ENCODE measurements around the gene MASP1.

MASP1 gene

DNA sequence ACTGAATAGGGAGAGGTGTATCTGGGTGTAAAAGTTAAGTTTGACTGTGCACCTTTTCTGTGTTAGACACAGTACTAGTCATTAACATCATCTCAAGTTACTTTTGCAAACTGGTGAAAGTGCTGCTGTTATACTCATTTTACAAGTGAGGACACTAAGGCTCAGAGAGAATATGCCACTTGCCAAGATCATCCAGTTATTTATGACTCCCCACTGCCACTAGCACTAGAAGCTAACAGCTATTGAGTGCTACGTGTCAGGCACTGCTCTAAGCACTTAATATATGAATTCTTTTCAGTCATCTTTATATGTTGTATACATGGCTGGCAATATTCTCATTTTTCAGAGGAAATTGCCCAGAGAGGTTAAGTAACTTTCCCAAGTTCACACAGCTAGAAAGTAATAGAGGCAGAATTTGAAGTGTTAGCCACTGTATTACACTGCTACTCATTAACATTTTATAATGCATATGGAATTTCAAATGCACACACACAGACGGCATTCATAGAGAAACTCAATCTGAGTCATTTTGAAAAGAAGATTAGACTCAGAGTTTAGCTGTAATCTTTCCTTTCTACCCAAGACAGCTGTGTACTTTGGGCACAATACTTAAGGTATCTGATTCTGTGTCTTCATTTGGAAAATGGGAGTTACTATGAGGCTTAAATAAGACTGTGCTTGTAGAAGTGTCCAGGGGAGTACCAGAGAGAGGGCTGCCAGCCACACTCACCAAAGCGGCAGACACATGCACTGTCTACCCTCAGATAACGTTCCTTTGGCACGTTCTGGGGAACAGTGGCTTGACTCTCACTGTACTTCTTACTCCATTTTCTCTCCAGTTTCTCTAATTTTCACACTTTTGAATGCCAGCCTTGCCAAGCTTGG is 1.3 kb upstream of the MASP1 start:
- no peak for DNase-seq

DNA sequence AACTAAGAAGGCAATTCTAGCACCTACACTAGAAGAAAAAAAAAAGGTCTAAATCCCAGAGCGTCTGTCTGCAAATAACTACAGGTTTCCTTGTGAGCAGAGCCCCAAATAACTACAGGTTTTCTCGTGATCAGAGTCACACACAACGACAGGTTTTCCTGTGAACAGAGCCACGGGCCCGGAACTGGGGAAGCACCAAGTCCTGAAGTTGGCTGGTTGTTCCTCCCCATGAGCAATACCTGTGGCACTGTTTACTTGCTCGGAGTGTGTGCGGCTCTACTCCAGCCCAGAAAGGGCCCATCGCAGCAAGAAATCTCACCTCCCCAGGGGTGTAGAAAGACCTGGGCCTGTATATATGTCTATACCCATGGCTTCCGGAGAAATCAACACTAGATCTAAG is 644 bp upstream of the MASP1 start:
- DNase-seq: no peak

DNA sequence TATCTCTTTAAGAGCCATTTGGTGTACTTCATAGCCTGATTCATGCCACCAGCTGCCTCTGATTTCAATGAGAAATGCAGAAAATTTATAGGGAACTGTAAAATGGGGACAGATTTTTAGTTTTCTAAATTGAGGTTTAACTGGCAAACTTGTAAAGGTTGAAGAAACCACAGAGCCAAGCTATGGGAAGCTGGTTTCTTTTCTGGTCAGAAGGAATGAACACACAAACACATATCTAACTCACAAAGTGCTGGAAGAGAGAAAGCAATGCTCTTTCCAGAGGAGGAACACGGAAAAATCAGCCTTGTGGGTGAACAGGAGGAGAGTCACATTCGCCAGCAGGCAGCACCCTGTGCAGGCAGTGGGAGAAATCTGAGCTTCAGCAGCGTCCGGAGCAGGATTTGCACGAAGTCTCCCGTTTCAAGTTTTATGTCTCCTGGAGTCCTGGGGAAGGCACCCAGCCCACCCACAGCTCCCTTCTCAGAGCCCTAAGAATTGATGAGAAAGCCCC is 481 bp downstream of the MASP1 start:
- DNase-seq: no peak

DNA sequence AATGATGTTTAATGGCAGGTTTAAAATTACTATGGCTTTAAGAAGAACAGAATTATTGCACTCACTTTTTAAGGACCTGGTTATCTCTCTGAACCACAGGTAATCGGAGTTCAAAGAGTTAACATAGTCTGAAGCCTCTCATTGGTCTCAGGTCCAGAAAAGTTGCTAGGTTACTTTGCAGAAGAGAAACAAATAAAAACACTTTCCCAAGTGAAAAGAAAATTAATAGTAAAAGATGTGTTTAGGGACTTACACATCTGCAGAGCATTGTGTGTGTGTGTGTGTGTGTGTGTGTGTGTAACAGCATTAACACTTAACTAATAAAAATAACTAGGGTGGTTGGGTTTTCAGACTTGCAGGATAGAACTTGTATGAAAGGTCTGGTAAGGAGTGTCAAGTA is 1.0 kb downstream of the MASP1 start:
- DNase-seq: no peak

DNA sequence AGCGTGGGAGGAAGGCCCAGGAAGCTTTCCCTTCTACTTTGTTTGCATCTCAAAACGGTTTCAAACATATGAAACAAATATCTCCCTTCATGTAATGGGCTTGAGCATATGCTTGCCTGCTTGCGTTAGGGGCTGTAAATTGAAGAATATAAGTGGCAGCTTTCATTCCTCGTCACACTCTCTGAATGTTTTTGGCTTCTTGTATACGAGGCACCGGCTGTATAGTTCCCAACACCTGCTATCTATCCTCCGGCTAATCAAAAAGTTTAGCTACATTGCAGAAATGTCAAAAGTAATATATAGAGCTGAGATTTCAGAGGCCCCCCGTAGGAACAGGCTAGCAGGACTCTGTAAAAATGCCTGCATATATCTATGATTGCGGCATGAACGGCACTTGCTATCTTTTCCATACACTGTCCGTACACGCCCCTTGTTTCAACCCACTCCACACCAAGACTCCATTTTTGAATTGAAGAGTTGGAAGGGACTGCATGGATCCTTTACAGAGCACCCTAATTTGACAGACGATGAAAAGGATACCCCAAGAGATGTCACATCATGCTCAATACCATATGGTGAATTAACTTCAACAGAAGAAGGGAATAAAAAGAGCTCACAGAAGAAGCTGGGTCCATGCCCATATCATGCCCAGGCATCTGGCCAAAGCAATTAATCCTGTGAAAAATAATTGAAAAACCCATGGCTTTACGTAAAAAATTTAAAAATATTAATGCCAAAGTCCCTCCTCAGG is 2.5 kb downstream of the MASP1 start:
- no peak for DNase-seq

DNA sequence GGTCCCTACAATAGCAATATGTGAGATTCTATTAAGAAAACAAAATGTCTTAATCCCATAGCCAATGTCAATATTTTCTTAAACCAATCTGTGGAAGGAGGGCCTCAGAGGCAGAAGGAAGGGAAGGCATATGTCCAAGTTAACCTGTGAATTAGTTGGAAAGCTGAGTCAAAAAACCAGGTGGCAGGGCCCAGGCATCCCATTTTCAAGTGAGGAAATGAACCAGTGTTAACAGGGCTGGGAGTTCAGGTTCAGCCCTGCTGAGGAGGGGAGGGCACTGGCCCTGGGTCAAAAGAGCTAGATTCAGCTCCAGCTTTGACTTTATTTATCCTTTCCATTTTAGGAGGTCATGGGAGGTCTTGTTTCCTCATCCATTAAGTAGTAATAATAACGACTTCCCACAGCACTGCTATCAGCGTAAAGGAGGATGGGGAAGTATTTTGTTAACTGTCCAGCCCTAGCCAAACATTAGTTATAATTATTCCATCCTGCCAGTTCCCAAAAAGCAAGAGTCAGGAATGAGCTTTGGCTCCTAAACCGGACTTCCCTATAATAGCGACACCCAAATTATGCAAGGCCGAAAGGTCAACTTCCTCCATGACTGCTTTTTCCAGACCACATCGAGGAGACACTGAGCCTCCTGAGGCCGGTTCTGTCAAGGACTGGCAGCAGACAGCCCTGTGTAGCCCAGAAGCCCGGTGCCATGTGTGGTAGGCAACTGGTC is 3.2 kb downstream of the MASP1 start:
- DNase-seq: no peak

DNA sequence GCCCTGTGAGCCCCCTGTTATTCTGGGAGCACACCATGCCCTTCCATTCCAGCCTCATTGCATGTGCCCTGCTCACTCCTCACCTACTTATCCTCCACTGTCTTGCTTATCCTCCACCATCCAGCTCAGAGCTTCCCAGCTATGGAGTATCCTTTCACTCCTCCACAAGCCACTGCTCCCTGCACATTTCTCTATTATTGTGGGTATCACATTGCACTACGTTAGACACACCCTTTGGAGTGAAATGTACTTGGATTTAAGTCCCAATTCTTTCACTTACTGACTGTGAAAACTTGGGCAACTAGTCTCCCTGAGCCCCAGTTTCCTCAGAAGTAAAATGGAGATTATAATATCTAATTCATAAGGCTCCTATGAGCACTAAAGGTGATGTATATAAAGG is 4.3 kb downstream of the MASP1 start:
- no peak for DNase-seq

DNA sequence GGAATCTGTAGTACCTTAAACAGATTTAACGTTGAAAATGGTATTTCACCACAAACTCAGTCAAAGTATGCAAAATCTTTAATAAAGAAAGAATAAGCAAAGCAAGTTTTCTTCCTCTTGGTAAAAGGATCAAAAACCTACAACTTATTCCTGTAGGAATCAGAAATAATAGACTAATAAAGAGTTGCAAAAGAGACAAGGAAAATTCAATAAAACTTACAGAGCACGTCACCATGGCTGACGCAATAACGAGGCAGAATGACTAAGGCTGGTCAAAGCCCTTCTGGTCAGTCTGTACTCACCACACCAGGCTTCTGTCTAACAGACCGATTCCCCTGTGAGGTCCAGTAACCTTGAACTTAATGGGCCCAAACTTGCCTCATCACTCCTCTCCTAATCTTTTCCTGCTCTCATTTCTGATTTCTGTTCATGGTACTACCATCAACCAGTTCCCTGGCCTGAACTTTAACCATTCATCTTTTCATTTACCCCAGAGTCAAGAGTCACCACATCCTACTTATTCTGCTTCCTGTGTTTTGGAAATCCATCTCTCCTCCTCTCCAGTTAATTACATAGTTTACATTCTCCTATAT is 5.0 kb downstream of the MASP1 start:
- DNase-seq: no peak

DNA sequence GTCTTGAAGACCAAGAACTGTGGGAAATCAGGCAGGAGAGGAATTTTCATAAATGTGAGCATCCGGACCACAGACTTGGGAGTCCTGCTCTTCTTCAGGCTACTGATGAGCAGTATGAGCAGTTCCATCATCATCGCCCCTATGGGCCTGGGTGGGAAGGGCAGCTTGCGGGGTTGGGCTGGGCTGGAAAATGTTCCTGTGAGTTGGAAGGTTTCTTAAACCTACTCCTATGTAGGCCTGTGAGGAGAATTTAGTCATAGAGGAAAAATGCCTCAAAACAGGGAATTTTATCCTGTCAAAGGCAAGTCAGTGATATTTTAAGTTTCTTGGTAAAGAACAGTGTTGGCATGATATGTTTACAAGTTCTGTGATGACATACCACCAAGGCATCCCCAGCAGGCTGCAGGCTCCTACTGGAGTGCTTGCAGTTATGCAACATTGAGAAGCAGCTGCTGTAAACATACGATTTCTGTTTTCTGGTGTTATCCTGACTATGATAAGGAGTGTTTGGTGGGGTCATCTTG is 10.3 kb downstream of the MASP1 start:
- DNase-seq: no peak

DNA sequence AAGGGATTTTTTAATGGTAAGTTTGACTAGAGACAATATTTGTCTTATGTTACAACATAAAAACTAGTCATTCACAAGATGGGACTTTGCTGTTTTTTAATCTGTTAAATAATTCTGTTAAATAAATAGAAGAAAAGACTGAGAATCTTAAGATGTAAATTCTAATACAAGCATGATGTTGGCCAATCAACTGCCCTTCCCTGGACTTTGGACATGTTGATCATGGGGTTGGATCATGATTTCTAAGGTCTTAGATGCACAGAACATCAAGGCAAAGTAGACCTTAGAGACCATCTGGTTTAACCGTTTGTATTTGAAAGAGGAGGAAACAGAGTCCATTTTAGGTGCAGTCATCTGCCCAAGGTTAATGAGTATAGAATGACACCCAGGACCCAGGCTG is 10.9 kb downstream of the MASP1 start:
- no peak for DNase-seq

DNA sequence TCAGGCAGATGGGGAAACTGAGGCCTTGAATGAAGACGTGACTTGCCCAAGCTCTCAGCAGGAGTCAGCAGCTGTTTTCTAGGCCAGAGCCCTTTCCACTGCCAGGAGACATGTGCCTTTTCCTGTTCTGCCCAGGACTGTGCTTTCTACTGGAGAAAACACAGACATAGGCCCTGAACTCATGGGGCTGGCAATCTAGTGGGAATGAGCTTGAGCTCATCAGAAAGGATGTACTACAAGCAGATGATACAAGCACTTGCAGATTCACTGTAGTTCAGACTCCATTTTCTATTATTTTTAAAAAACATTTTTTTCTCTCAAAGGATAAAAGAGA is 14.4 kb downstream of the MASP1 start:
- no peak for DNase-seq

DNA sequence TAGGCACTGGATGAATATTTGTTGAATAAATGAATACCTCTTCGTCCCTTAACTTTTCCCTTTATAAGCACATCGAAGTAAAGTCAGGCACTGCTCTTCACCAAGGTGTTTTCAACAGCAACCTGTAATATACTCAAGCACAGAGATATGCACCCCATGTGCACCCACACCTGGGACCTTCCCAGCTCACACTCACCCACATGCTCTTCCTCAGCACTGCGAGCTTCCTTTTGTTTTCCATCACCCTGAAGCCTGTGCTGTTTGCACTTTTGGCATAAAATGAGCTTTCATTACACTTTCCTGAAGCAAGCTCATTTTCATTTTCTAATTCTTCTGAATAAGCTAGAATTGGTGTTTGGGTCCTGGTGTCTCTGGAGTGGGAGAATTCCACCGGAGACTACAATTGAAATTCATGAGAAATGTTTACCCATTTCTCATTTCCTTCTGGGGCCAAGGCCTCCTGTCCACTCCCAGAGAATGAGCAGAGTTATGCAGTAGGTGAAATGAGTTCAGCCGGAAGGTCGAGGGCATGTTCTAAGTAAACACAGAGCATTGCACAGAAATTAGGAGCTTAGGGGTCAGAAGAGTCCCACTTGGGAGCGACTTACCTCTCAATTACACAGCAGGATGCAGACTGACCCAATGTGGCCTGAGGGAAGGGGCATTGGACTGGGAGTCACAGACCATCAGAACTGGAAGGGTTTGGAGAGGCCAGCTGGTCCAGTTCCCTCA is 15.0 kb downstream of the MASP1 start:
- DNase-seq: no peak

DNA sequence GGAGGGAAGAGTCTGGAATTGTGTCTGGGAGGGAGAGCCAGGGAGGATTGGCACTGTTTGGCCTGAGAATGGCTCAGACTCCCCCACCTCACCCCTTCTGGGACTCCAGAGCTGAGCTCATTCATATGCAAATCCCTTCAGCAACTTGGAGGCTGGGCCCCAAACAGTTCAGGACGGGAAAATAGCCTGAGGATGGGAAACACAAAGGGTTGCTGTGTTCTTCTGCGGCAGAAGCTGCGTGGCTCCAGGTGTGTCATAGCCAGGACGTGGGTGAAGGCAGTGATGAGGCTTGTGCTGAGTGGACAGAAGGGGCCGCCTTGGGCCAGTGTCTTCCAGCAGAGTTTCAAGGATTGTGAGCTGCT is 16.6 kb downstream of the MASP1 start:
- DNase-seq: no peak

DNA sequence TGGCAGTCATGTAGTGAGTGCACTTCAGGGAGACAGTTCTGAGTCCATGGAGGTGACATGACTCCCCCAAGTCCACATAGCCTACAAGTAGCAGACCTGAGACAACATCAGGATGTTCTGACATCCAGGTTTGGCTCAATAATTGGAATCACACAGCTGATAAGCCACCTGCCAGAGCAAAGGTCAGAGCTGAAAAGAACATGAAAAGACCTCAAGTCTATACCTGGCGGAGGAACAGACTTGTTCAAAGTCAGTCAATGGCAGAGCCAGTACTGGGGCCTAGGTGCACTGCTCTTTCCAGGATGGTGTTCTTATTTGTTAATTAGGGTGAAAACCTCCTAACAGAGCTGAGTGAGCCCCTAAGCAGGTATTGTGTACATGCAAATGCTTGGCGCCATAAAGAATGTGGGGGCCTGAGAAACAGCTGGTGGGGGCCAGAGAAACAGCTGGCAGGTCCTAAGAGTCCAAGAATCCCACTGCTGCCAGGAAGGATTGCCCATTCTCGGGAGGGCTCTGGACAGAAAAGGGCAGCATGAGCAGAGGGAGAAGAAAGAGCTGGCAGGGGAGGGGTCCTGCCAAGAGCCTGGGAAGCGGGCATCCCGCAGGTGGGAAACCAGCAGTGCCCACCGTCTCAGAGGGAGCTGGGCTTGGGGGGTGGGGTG is 17.1 kb downstream of the MASP1 start:
- DNase-seq: no peak

DNA sequence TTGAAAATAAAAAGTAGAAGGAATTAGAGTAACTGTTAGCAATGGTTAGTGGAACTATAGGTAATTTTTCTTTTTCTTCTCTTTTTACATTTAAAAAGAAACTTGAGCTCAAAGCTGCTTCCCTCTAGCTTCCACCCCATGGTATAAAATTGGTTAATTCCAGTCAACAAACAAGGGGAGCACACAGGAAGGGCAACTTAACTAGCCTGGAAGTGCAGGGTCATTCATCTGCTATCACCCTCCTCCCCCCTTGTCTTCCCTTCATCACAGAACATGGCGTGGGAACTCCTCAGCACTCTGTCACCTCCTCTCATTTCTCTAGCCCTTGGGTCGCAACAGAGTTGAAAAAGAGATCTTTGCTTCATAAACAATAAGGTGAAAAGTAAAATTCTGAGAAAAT is 20.0 kb downstream of the MASP1 start:
- DNase-seq: no peak

DNA sequence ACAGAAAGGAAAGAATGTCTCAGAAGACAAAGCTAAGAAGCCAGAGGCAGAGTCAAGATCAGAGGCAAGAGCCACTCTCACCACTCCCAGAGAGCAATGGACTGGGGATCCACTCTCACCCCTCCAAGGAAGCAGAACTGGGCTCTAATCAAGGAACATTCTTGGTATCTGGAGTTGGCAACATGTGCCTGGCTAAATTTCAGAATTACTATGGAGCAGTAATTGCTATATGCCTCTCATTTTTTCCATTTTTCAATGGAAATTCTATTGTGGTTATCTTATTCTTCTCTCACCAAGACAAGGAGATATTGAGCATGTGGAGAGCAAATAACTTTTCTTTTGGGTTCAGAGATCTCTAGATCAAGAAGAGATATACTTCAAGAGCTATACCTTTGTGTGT is 22.1 kb downstream of the MASP1 start:
- no peak for DNase-seq

DNA sequence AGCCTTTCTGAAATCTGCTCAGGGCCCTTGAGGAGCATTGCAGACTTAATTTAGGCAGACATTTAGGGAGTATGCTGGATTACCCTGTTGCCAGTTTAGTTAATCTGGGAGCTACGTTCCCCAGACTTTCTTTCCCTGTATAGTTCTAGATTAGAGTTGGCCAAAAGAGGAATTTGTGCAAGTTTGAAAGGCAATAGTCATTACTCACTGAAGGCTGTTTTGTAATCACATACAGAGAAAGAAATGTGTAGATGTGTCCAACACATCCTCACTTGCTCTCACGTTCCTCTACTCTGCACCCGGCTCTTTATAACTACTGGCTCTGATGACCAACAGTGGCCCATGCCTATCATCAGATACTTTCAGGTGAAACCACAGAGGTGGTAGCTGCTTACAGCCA is 24.2 kb downstream of the MASP1 start:
- no peak for DNase-seq

DNA sequence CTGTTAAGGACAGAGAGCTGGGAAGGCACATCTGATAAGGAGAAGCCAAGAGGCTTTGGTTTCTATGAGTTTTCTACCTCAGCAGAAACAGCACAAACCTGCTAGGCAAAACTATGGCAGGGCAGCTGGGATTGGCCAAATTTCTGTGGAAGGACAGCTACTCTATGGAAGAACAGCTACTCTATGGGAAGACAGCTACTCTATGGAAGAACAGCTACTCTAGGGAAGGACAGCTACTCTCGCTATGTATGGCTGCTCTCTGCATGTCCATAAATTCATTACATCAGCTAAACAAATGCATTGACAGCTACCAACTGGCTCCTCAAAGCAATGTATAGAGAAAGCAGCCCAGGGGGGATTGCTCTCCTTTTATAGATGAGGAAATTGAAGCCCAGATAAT is 24.8 kb downstream of the MASP1 start:
- no peak for DNase-seq

DNA sequence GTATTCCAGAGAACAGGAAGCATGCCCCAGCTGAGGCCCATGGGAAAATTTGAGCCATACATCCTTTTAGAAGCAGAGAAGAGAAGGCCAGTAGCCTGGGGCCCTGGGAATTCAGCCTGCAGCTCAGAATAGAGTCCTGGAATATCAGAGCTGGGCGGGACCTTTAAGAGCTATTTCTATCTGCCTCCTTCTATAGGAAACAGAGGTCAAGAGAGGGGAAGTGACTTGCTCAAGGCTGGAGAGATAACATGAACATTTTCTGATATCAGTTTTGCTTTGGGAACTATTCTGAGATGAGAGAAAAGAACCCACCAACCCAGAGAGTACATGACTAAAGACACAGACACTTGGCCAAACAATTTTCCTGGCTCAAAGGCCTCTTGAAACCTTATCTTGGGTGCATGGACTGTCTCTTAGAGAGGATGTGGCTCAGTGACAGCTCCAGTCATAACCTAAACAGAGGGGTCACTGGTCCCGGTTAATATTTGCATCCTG is 26.0 kb downstream of the MASP1 start:
- DNase-seq: peak; percentile 2 to 11

DNA sequence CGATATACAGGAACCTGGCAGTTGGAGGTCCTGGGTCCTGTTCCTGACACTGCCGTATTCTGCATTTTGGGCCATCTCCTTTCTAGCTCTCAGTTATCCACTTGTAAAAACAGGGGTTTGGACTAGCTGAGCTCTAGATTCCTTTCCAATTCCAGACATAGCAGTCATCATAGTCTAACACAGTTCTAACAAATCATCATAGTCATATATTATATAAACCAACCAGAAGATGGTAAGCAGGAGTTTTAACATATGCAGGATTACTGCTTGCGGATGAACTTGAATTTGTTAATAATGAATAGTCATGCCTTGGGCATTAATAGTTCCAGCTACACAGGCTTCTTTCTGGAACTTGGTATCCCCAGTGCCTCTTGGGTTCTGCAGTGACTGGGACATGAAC is 26.6 kb downstream of the MASP1 start:
- no peak for DNase-seq

DNA sequence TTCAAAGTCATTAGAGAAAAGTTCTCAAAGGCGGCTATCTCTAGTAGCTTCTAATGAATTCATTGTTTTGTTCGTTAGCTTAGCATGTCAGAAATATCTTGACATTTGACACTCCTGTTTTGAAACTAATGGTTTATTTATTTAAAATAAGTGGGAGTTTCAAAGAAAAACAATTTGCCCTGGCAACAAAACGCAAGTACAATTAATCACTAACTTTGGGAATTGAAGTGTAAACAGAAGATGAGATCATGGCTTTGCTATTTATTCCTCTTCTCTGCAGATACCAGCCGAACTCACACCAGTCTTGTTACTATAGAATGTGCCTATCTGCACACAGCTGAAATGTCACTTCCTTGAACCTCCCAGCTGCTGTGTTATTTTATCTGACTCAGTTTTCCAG is 27.5 kb downstream of the MASP1 start:
- DNase-seq: no peak

DNA sequence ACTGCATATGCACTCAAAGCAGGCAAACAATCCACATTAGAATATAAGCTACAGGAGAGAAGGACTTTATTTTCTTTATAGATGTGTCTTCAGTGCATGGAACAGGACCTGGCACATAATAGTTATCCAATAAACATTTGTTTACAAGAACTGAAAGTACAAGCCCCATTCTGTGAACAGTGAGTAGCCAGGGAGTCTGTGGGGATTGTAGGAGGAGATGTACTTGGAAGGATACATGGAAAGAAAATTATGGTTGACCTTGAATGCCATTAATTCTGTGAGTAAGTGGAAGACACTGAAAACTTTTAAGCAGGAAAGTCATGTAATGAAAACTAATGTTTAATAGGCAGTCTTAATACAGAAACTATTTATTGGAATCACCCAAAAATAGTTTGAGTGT is 28.3 kb downstream of the MASP1 start:
- no peak for DNase-seq
